Activated CD8-positive, alpha-beta memory T cell treated with anti-CD3 and anti-CD28 coated beads for 1 hour (primary cell): ENCODE results near the gene STK32C.
"Not testable (repeated sequence)": the region's sequence is repeated elsewhere in the genome, so short reads cannot be mapped to it uniquely, and the experiment has no call there.

Experiments used
- DNase-seq, 2 donors: peaks; one replicate each; pipeline ENCODE4 v3.0.0-alpha.2; 2020; ENCODE audit warnings: low read depth in 1 of 2; ENCODE audit errors: extremely low read depth in 1 of 2

STK32C gene

DNA sequence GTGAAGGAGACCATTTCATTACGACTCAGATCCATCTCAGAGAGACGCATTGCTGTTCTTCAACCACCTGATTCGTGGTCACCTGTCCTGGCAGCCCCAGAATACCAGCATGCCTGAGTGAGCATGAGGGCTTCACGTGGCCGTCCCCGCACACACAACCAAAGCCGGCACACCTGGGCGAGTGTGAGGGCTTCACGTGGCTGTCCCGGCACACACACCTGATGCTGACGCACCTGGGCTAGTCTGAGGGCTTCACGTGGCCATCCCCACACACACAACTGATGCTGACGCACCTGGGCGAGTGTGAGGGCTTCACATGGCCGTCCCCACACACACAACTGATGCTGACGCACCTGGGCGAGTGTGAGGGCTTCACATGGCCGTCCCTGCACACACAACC, 86.8 kb downstream of the STK32C start:
- not testable (repeated sequence) for DNase-seq

DNA sequence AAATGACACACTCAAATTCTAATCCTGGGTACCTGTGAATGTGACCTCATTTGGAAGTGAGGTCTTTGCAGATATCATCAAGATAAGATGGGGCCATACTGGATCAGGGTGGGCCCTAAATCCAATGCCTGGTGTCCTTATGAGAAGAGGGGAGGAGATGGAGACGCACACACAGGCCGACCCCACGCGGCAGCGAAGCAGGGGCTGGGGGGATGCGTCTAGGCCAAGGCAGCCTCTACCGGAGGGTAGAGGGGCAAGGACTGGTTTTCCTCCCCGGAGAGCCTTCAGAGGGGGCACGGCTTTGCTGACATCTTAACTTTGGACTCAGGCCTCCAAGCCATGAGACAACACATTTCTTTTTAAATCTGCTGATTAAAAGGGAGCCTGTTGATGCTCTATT, 87.7 kb downstream of the STK32C start:
- no peak for DNase-seq

DNA sequence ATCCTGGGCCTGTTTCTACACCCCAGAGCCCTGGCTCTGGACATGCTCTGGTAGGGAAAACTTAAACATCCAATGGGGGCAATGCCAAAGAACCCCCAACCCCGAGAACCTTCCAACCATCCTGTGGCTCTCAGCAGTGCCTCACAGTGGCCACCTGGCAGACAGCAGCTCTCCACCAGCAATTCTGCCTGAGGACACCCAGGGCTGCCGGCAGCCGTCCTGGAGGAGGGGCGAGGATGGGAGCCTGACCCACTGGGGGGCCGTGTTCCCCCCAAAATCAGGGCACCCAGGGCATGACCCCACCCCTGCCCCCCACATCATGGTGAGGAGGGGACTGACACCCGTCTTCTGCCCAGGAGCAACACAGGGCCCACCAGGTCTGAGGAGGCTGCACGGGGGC, 88.3 kb downstream of the STK32C start:
- no peak for DNase-seq

DNA sequence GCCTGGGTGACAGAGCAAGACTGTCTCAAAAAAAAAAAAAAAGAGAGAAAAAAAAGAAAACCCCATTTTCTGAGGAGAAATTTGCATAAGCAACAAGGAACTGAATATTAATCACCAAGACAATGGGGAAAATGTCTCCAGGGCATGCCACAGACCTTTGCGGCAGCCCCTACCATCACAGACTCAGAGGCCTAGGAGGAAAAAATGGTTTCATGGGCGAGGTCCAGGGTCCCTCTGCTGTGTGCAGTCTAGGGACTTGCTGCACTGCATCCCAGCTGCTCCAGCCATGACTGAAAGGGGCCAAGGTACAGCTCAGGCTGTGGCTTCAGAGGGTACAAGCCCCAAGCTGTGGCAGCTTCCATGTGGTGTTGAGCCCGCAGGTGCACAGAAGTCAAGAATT, 91.3 kb downstream of the STK32C start:
- DNase-seq, result not testable (repeated sequence)

DNA sequence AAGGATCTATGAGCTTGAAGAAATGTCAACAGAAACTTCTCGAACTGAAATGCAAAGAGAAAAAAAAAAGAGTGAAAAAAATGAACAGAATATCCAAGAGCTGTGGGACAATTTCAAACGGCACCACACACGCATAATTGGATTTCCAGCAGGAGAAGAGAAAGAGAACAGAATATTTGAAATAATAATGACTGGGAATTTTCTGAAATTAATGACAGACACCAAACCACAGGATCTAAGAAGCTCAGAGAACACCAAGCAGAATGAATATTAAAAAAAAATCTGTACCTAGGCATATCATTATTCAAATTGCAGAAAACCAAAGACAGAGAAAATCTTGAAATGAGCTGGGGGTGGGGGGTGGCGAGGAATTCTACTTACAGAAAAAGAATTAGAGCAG, 93.8 kb downstream of the STK32C start:
- no peak for DNase-seq

DNA sequence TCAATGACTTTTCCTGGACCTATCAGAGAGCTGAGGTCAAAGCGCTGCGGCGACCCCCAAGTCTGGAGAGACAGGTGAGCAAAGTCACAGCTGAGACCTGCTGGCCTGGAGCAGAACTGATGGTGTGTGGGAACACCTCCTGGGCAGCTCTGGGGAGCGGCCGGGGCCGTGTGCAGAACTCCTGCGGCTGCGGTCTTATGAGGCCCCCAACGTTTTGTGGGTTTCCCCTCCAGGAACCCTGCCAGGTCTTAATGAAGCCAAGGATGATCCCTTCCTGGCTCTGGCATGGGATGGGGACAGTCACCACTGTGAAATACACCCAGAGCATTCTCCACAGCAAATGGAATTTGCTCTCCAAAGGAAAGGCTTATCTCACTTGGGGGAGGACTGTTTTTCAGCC, 94.9 kb downstream of the STK32C start:
- DNase-seq, result no peak

DNA sequence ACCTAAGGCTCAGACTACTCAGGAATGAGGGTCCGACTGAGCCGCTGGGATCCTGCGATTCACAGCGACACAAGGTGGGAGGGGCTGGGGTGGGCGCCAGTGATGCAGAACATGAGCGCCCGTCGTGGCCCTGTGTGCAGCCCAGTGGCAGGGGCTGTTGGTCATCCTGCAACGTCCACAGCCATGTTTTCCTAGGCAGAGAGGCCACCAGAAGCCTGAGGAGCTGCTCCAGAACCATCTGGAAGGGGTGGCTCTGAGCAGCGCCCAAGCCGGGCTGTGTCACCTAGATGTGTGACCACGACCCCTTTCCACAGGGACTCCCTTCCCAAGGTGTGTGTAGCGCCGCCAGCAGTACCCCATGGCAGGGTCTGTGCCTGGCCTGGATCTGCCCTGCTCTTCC, 96.5 kb downstream of the STK32C start:
- DNase-seq, result no peak

DNA sequence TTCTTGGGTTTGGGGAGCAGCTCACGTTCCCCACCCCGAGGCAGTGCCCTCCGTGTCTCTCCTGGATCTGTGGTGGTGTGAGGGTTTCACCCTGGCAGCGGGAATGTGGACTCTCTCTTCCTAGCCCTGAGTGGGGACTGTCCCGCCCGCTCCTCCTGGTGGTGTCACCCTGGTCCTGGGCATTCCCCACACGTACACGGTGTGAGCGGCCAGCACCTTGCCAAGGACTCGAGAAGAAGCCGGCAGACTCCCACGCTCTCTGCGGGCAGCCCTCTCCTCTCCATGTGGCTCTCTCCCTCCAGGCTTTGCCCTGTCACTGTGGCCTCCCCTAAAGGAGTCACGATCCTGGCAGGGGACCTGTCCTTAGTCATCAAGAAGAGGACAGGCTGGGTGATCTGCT, 97.0 kb downstream of the STK32C start:
- DNase-seq, result no peak

DNA sequence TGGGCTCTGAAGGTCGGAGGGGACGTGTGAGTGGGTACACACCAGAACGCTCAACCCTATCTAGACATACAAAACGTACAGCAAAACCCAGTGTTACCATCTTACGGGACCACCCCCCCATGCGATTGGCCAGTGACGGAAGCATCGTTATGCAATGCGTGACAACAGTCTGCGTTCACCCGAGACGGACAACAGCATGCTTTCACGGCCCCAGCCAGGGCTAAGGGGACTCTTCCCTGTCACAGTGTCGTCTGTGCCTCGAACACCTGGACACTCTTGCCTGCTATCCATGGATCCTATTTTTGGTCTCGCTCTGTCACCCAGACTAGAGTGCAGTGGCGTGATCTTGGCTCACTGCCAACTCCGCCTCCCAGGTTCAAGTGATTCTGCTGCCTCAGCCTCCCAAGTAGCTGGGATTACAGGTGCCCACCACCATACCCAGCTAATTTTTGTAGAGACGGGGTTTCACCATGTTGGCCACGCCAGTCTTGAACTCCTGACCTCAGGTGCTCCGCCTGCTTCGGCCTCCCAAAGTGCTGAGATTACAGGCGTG, 97.7 kb downstream of the STK32C start:
- DNase-seq, result no peak

DNA sequence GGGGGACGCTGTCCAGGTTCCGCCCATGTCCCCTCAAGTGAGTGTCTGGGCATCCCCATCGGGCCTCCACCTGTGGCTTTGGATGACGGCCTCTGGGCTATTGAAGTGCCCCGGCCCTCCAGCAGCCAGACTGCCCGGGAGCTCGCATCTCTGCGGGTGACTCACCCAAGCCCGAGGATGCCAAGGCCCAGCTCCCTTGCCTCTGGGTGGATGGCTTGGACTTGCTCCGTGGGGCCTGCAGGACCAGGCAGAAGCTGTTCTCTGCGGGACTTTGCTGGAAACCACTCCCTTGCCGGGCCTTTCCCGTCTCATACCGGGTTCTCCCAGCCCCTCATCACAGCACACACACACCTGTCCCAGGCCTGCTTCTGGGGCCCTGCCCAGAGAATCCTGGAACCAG, 98.6 kb downstream of the STK32C start:
- DNase-seq, result no peak

DNA sequence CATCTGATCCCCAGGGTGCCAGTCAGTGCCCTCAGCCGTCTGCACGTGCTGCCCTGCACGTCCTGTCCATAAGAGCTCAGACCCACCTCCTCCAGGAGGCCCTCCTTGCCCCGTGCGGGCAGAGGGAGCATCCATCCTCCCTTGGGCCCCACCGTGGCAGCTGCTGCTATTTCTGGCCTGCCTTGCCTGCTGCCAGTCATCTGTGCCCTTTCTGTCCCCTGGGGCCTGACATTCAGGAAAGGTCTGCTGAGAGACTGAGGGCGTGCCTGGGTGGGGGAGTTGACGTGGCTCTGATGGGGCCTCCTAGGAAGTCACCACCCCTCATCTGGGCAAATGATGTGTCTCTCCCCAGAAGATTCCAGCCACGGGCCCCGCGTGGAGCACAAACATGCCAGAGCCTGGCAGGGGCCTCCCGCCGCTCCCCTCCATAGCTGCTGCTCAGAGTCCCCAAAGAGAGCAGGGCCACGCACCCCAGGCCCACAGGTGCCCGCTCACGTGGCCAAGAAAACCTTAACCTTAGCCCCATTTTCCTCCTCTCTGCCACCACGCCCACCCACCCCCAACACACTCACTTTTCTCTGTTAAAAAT, 99.2 kb downstream of the STK32C start:
- DNase-seq, result no peak

DNA sequence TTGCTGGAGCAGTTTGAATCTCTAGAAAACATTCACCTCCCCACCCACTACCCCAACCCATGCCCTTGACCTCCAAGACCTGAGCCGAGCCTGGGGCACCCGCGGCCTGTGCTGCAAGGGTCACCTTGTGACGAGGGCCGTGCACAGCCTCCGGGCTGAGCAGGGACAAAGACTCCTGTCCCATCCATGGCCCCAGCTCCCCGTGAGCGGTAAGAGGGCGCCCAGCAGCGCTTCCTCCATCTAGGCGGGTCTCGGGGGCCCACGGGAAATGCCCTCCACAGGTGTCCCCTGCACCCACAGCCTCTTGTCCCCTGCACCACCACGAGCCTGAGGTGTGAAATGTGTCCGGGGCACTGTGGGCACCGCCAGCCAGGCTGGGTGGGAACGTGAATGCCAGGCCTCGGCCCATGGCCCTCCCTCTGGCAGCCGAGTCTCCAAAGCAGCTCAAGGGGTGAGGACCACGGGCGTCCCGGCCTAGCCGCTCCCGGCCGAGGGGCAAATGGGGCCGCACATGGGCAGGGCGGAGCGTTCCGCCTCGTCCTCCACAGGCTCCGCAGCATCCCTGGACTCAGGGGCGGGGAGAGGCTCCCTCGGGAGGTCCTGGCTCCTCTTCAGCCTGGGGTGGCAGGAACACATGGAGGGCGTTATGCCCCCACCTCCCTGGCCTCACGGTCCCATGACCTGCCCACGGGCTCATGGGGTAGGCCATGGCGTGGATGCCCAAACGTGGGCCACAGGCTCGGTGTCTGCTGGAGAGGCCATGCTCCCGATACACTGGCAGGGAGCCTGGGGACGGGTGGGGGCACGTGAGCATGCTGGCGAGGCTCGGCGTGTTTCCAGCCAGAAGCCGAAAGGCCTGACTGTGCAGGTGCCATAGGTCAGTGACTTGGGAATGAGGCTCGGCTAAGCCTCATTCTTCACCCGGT, 100.0 kb downstream of the STK32C start:
- DNase-seq, result no peak

DNA sequence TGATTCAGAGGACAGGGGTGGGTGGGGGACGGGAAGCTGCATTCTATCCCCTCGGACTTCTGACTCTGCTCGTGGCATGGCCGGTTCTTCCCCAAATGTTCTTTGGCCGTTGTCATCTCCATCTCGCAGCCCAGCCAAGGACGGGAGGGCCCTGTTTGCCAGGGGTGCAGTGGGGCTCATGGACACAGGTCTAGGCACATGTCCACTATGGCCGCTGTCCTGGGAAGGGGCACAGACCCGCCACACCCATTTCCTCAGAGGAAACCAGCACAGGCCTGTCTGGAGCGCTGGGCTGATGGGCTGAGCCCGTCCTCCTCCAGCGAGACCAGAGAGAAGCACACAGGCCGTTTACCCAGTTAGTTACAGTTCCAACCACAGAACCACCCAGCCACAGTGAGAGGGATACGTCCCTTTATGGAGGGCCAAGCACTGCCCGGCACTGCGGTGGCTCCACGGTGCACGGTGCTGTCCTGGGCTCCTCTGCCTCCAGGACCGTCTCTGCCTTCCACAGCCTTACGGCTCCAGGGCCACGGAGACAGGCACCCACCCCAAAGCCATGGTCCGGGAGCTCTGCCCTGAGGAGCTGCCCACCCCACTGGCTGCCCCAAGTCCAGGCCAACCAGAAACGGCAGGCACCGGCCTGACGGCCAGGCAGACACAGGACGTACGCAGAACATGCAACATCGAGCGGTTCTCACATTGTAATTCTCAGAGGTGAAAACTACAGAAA, 100.8 kb downstream of the STK32C start:
- DNase-seq, result no peak

DNA sequence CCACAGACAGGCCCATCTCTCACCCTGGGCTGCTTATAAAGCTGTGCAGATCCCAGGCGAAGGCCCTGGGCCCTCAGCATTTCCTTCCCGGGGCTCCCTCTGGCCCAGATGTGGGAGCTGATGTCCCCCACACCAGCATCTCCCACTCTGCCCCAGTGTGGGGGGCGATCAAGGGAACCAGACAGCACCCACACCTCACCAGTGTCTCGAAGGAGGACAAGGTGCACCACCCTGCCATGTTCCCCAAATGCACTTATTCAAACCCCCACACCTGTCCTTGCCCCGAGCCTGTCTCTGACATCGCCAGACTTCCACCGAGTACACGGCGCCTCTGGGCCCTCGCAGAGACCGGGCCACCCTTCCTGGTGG, 101.4 kb downstream of the STK32C start:
- no peak for DNase-seq

DNA sequence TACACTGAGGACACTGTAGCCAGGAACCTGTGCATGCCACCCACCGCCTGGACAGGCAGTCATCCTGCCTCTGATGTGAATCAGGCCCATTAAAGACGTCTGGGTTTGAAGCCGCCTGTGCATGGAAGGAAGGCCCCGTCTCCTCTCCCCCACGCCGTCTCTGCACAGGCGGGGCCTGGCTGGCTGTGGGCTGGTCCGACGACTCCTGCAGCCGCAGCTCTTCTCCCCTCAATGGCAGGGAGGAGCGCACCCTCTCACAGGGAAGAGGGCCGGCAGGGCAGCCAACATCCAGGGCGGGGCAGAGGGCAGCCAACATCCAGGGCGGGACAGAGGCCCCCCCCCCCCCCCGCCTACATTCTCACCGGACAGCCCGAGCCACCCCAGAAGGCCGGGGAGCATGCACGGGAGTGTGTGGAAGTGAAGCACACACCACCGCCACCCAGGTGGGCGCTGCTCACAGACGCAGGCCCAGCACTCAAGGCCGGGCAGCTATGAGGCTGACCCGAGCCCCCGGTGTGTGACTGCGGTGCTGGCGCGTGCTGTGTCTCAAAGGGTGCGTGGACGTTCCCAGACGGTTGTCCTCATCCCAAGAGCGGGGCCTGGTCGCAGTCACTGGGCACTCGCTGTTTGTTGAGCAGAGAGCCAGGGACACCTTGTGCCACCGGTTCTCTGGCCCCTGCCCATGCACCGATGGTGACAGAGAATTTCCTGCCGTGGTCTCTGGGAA, 101.9 kb downstream of the STK32C start:
- DNase-seq, result no peak

DNA sequence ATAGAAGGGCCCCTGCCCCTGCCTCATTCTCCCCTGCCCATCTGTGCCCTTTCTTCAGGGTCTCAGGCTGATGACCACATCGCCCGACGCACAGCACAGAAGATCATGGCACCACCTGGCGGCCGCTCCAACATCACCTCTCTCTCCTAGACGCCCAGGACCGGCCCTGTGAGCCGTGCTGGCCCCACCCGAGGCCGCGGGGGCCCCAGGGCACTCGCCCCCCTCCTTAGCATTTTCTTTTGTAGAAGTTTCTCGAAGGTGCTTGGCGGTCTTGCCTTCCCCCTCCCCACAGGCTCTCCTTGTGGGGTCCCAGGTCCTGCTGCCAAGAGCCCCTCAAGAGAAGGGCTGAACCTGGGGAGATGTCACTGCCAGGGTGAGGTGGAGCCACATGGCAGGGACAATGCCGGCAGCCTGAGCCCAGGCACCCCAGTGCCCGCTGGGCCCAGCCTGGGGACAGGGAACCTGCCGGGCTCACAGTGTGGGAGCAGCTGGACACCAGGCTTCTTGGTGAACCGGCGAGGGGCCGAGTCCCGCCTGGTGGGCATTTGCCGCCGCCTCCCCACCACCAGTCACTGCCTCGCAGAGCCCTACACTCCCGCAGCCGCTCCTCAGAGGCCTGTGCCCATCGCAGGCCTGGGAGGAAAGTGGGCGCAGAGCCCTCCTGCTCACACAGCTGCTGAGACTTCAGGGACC, 102.8 kb downstream of the STK32C start:
- DNase-seq, result no peak

DNA sequence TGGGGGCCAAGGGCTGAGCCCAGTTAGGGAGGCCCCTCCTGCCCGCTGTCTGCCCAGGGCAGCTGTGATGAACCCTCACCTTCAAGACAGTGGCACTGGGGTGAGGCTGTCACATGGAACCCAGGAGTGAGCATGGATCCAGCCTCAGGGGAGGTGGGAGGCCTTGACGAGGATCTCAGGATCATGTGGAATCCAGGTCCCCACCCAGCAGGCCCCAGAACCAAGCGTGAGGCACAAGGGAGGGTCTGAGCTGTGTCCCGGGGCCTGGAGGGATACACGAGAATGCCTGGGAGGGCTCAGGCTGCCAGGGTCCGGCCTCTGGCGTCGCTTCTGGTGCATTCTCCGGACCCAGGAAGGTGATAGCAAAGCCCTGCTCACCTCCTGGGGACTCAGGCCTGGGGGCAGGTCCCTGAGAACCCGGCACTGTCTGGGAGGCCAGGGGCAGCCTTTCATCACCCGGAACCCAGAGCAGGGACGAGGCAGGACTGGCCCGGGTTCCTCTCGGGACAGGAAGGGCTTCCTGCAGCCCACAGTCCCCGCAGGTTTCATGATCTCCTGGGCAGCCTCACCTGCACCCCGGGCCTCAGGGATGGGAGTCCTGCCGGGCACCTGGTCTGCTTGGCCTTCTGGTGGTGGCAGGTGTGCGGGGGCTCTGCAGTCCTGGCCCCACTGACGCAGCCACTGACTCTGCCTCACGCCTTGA, 103.5 kb downstream of the STK32C start:
- no peak for DNase-seq

DNA sequence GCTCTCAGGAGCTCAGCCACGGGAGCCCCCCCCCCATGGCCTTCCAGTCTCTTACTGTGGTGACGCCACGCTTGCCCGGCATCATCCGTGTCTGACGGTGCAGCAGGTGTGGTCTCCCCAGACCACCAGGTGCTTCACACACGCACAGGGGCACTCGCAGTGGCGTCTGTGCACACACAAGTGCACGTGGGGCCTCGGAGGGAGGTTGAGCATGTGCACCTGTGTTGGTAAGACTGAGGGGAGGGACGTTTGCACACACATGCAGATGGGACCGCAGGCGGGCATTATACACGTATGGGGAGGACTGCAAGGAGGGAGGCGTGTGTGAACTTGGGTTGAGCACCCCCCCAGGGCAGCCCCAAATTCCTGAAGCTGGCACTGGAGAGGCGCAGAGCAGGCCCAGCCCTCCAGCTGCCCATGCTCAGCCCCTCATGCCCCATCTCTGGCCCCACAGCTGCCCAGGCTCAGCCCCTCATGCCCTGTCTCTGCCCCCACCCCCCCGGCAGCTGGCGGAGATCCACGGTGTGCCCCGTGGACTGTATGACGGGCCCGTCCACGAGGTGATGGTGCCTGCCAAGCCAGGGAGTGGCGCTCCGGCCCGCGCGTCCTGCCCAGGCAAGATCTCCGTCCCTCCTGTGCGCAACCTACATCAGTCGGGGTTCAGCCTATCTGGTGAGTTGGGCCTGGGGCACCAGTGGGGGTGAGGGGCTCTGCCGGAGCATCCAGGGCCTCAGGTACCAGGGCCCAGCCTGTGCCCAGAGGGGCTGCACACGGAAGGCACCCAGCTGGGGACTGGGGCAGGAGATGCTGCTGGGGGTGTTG, 104.3 kb downstream of the STK32C start:
- DNase-seq, result no peak
